Inflammatory macrophage (primary cell): Measurements from ENCODE around the gene PAX5.

Source experiments
- DNase-seq, 2 donors: peaks; one replicate each; pipeline ENCODE4 v3.0.0-alpha.2; 2020 to 2022

Gene PAX5

GRCh38 chr9:36826581-36826980 lies 207.5 kb downstream of the PAX5 start:
- no peak for DNase-seq

- DNase-seq, result no peak
Observed at GRCh38 chr9:36825179-36825578, 208.9 kb downstream of the PAX5 start.

- DNase-seq, result no peak
Observed at GRCh38 chr9:36823934-36824333, 210.1 kb downstream of the PAX5 start.

GRCh38 chr9:36823466-36823865 lies 210.6 kb downstream of the PAX5 start:
- no peak for DNase-seq

- no peak for DNase-seq
Observed at GRCh38 chr9:36822201-36822600, 211.9 kb downstream of the PAX5 start.

- DNase-seq, result no peak
Observed at GRCh38 chr9:36820392-36820861, 213.6 kb downstream of the PAX5 start.

GRCh38 chr9:36818965-36819870 lies 214.8 kb downstream of the PAX5 start:
- no peak for DNase-seq

- DNase-seq, result no peak
Observed at GRCh38 chr9:36818242-36818938, 215.7 kb downstream of the PAX5 start.

- no peak for DNase-seq
Observed at GRCh38 chr9:36817160-36817834, 216.8 kb downstream of the PAX5 start.

- DNase-seq, result no peak
Observed at GRCh38 chr9:36816371-36816770, 217.7 kb downstream of the PAX5 start.

GRCh38 chr9:36815566-36816348 lies 218.3 kb downstream of the PAX5 start:
- no peak for DNase-seq

- no peak for DNase-seq
Observed at GRCh38 chr9:36815023-36815422, 219.0 kb downstream of the PAX5 start.

GRCh38 chr9:36813154-36813553 lies 220.9 kb downstream of the PAX5 start:
- DNase-seq, result no peak

- DNase-seq, result no peak
Observed at GRCh38 chr9:36812556-36812955, 221.5 kb downstream of the PAX5 start.

GRCh38 chr9:36808251-36808650 lies 225.8 kb downstream of the PAX5 start:
- DNase-seq, result no peak

- no peak for DNase-seq
Observed at GRCh38 chr9:36803961-36804360, 230.1 kb downstream of the PAX5 start.

- DNase-seq, result no peak
Observed at GRCh38 chr9:36802201-36802920, 231.7 kb downstream of the PAX5 start.

GRCh38 chr9:36800455-36800854 lies 233.6 kb downstream of the PAX5 start:
- no peak for DNase-seq

GRCh38 chr9:36798350-36799065 lies 235.6 kb downstream of the PAX5 start:
- DNase-seq, result no peak

GRCh38 chr9:36797471-36798220 lies 236.4 kb downstream of the PAX5 start:
- DNase-seq, result no peak
